Tibial artery (tissue), 4 donors: ENCODE results near the gene SSBP4.

ENCODE experiments used
- DNase-seq, 2 donors: peaks; one replicate each; pipeline ENCODE4 v3.0.0-alpha.2; 2019
- H3K27ac ChIP-seq, 2 donors: fragments of 200-600 bp; sonication (generic) in 1 of 2; 1 replicate in 1 of 2; 2 replicates in 1 of 2; pipeline ENCODE4 v1.5.1; 2018 to 2019; ENCODE audit warnings: mild to moderate bottlenecking in 1 of 2
- H3K27me3 ChIP-seq, 2 donors: fragments of 200-600 bp; sonication (generic) in 1 of 2; one replicate each; pipeline versions ENCODE4 v1.5.1 to v1.6.0; 2016 to 2019
- H3K36me3 ChIP-seq, 3 donors: fragments of 200-600 bp; sonication (generic) in 2 of 3; one replicate each; pipeline ENCODE4 v1.5.1; 2016 to 2019; ENCODE audit warnings: mild to moderate bottlenecking in 2 of 3
- H3K4me1 ChIP-seq, 4 donors: fragments of 200-600 bp; sonication (generic) in 2 of 4; 1 replicate in 3 of 4; 2 replicates in 1 of 4; pipeline ENCODE4 v1.5.1; 2016 to 2019
- H3K4me3 ChIP-seq, 2 donors: fragments of 200-600 bp; sonication (generic) in 1 of 2; 1 replicate in 1 of 2; 2 replicates in 1 of 2; pipeline ENCODE4 v1.5.1; 2018 to 2019; ENCODE audit warnings: mild to moderate bottlenecking in 2 of 2
- H3K9me3 ChIP-seq, 3 donors: fragments of 200-600 bp; sonication (generic) in 1 of 3; one replicate each; pipeline ENCODE4 v1.5.1; 2016 to 2019
- intact Hi-C: fragments of 100-400 bp; cut with DNase I; formaldehyde crosslinking; loops from one replicate; pipeline ENCODE4 v1.15.0; 2023; ENCODE audit warnings: low total_unique reads
- TF ChIP-seq, protein P1 (sequence below), 2 experiments: fragments of 200-600 bp in 1 of 2; fragments of 450-650 bp in 1 of 2; IDR thresholded peaks; one replicate each; pipeline ENCODE4 v1.5.1; 2017 to 2019; ENCODE audit warnings: antibody characterized with exemption in 2 of 2, mild to moderate bottlenecking in 1 of 2, moderate library complexity in 1 of 2

Gene SSBP4

DNA sequence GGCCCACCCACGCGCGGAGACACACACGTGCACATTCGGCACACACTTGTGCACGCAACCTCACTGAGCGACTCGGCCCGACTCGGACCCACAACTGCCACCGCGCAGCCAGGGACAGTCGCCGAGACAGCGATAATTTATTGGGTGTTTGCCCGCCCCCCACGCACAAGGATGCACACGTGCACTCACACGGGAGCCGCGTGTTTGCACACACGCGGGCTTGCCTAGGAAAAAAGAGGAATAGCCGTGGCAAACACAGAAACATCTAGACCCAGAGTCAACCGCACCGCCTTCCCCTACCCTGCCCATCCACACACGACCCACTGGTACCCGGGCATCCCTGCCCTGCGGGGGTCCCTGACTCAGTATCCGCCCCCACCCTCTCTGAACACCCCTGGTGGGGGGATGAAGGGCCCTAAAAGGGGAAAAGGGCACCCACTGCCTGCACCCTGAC is 1.1 kb upstream of the SSBP4 start:
- Histone ChIP-seq H3K4me1 (peaks cover 6 to 73% (median 60%) of the 10 kb centered on the region in 4 donors), H3K4me3 (peak overlapping the region; percentile 63 to 66), H3K9me3 (no peaks in the 10 kb centered on the region), H3K27me3 (peaks cover 0 to 22% of the 10 kb centered on the region in 2 donors), H3K27ac (peak overlapping the region; percentile 89 to 90), H3K36me3 (no peaks in the 10 kb centered on the region)
- peak; percentile 62 to 80 for DNase-seq
- TF ChIP-seq, protein P1, sequence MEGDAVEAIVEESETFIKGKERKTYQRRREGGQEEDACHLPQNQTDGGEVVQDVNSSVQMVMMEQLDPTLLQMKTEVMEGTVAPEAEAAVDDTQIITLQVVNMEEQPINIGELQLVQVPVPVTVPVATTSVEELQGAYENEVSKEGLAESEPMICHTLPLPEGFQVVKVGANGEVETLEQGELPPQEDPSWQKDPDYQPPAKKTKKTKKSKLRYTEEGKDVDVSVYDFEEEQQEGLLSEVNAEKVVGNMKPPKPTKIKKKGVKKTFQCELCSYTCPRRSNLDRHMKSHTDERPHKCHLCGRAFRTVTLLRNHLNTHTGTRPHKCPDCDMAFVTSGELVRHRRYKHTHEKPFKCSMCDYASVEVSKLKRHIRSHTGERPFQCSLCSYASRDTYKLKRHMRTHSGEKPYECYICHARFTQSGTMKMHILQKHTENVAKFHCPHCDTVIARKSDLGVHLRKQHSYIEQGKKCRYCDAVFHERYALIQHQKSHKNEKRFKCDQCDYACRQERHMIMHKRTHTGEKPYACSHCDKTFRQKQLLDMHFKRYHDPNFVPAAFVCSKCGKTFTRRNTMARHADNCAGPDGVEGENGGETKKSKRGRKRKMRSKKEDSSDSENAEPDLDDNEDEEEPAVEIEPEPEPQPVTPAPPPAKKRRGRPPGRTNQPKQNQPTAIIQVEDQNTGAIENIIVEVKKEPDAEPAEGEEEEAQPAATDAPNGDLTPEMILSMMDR (IDR thresholded peaks at IDR 0.05), result no peak
- intact Hi-C loops, result no loop called here

DNA sequence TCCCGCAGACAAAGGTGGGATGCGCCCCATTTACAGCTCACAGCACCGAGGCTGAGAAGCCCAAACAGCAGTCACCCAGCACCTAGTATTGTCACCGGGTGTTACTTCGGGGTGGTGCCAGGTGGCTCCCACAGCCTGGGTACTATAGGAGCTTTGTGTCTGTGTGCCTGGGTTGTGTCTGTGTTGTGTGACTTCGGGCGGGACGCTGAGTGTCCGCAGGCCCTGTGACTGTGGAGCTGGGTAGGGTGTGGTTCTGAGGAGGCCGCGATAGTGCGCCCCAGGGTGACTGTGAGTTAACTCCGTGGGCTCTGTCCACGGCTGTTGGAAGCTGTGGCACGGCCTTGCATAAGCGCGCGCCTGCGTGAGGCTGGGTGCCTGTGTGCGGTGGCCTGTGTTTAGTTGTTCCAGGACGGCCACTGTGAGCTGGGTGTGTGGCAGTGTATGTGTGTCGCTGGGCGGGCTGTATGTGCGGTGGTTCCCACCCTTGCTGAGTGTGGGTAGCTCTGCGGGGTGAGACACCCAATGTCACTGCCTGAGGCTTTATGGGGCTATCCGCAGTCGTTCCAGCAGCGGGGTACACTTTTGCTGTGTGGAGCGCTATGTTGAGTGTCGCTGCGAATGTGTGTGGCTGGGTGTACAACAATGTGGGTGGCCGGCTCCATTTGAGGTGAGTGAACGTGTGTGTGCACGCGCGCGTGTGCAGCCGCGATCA is 559 bp upstream of the SSBP4 start:
- H3K9me3 ChIP-seq, result no peaks in the 10 kb centered on the region
- no peaks in the 10 kb centered on the region for H3K36me3 ChIP-seq
- intact Hi-C loops, result no loop called here
- peaks cover 6 to 77% (median 62%) of the 10 kb centered on the region in 4 donors for H3K4me1 ChIP-seq
- DNase-seq, result peak; percentile 65 to 81
- H3K27me3 ChIP-seq, result peaks cover 0 to 22% of the 10 kb centered on the region in 2 donors
- TF ChIP-seq, protein P1 (IDR thresholded peaks at IDR 0.05), result no peak
- peak overlapping the region; percentile 89 to 90 for H3K27ac ChIP-seq
- peak overlapping the region; percentile 63 to 66 for H3K4me3 ChIP-seq

DNA sequence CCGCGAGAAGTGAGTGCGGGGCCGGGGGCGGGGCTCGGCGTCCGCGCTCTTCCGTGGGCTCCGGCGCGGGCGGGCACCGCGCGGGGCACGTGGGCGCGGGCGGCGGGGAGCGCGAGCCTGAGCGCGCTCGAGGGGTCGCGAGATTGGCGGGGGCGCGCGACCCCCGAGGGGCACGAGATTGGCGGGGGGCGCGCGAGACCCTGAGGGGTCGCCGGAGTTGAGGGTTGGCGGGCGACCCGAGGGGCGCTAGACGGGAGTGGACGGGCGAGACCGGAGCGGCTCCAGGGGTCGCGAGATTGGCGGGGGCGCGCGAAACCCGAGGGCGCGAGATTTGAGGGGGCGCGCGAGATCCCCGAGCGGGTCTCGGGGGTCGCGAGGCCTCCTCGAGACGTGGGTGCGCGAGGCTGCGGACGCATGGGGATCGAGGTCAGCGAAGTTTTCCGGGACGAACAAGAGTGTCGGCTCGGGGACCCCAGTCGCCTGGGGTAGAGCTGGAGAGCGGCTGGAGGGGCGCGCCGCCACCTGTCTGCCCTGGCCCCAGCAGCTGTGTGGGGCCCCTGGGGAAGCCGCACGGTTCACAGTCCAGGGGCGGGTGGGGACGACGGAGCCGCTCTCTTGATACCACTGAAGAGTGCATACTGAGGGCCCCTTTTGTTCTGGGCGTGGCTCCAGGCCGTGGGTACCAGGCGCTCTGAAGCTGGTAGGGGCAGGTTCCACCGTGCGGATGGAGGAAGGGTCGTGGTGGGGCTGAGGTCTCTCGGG is 682 bp downstream of the SSBP4 start:
- H3K9me3 ChIP-seq, result no peaks in the 10 kb centered on the region
- H3K4me3 ChIP-seq, result peak overlapping the region; percentile 63 to 66
- peaks cover 6 to 79% (median 60%) of the 10 kb centered on the region in 4 donors for H3K4me1 ChIP-seq
- intact Hi-C loops, result no loop called here
- peak; percentile 51 to 75 for DNase-seq
- TF ChIP-seq, protein P1 (IDR thresholded peaks at IDR 0.05), result no peak
- peaks cover 0 to 22% of the 10 kb centered on the region in 2 donors for H3K27me3 ChIP-seq
- no peaks in the 10 kb centered on the region for H3K36me3 ChIP-seq
- H3K27ac ChIP-seq, result peak overlapping the region; percentile 89 to 90

DNA sequence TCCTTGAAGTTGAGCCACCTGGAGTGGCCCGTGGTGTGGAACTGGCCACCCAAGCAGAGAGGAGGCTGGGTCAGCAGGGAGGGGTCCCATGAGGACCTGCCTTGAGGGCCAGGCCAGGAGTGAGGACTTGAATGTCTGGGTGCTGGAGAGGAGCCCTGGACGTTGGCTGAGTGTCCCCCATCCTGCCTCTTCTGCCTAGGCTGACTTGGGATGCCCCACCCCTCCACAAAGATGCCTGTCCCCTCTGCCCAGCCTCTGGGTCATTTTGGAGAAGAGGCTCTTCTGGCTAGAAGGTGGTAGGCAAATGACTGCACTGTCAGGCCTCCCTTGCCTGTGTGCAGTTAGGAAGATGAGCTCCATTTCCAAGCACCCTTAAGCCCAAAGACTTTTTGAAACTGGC is 1.7 kb downstream of the SSBP4 start:
- Histone ChIP-seq H3K27ac (peak overlapping the region; percentile 89 to 90), H3K36me3 (no peaks in the 10 kb centered on the region), H3K9me3 (no peaks in the 10 kb centered on the region), H3K4me3 (peak overlapping the region in 1 of 2 donors; percentile 66), H3K4me1 (peaks cover 6 to 74% (median 57%) of the 10 kb centered on the region in 4 donors), H3K27me3 (peaks cover 0 to 16% of the 10 kb centered on the region in 2 donors)
- TF ChIP-seq, protein P1 (IDR thresholded peaks at IDR 0.05), result no peak
- no peak for DNase-seq
- intact Hi-C loops, result no loop called here

DNA sequence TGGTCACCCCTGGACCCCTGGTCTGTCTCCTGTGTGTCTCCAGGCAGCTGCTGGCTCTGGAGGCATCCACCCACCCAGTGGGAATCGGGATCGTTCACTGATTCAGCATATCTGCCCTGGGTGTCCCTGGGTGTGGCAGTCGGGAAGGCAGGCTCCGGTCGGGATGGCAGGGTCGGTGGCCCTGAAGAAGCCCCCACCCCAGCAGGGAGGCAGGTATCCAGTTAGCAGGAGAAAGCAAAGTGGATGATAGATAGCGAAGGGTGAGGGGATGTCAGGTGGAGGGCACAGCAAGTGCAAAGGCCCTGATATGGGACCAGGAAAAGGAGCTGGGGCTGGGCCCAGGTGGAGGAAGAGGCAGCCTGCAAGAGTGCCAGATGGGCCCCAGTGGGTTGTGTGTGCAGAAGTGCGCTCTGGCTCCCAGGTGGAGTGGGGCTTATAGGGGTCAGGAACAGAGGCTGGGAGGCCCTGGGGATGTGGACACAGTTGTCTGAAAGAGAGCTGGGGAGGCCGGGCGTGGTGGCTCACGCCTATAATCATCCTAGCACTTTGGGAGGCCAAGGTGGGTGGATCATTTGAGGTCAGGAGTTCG is 2.3 kb downstream of the SSBP4 start:
- intact Hi-C loops, result no loop called here

More for the DNA sequence above, 2.3 kb downstream of the SSBP4 start:
- Histone ChIP-seq H3K36me3 (no peaks in the 10 kb centered on the region), H3K4me3 (no peak overlapping the region), H3K9me3 (no peaks in the 10 kb centered on the region), H3K4me1 (peaks cover 4 to 74% (median 57%) of the 10 kb centered on the region in 4 donors), H3K27ac (peak overlapping the region in 1 of 2 donors; percentile 89), H3K27me3 (peaks cover 0 to 12% of the 10 kb centered on the region in 2 donors)
- peak in 1 of 2 donors; percentile 27 for DNase-seq
- TF ChIP-seq, protein P1 (IDR thresholded peaks at IDR 0.05), result no peak
